ENCODE results near the gene MIOX. TPM values are rescaled to one million over a fixed set of nuclear protein-coding genes. Genes with fewer than 3 reads are reported as not detected.

MIOX gene
- total and polyA plus RNA-seq, 2 experiments from 2014 or later: not detected

DNA sequence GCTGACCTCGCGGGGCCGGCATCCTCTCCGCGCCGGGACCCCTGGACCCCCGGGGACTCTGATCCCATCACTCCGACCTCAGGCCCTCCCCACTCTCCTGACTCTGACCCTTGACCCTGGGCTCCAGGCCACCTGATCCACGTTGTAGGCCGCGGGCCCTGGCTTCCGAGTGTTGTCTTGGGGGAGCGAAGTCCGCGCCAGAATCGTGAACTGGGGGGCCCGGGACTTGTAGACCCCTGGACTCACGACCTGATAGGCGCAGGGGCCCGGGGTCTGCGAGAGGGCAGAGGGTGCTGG lies 43.9 kb downstream of the MIOX start:
- no peak for ATAC-seq
- no peaks in the 10 kb centered on the region for H3K36me3 ChIP-seq (ENCODE audit: insufficient read depth)

More for the DNA sequence above, 43.9 kb downstream of the MIOX start:
- Mint-ChIP-seq H3K4me3 (peak overlapping the region; percentile 65), H3K9me3 (no peaks in the 10 kb centered on the region; the same call in 2 of the 3 replicates), H3K27ac (no peak overlapping the region), H3K27me3 (ENCODE audit: insufficient read depth, low read depth, poor library complexity) (peaks cover 77% of the 10 kb centered on the region), H3K4me1 (peaks cover 10% of the 10 kb centered on the region; the same call in 2 of the 3 replicates), H3K36me3 (ENCODE audit: low read depth) (no peaks in the 10 kb centered on the region)
- Histone ChIP-seq H3K4me2 (peak overlapping the region; percentile 87), H3K9me2 (ENCODE audit: insufficient read depth) (no peaks in the 10 kb centered on the region), H3K27me3 (ENCODE audit: insufficient read depth) (peaks cover 83% of the 10 kb centered on the region), H3K79me2 (replicated peaks; ENCODE audit: insufficient read depth) (no peaks in the 10 kb centered on the region), H3K4me3 (peak overlapping the region; percentile 66), H2AFZ (peak overlapping the region; percentile 78), H3K27ac (ENCODE audit: low read depth) (no peak overlapping the region), H3F3A (replicated peaks; ENCODE audit: low read depth) (no peaks in the 10 kb centered on the region; the same call in none of the 2 replicates), H3K4me1 (ENCODE audit: insufficient read depth) (0 out of 2 replicates have a peak, but pooled peaks cover 4% of the 10 kb centered on the region), H4K20me1 (replicated peaks; ENCODE audit: insufficient read depth) (no peaks in the 10 kb centered on the region; the same call in none of the 2 replicates)
- DNase-seq (ENCODE audit: low spot score): no peak
- TF ChIP-seq STAT1 (IDR thresholded peaks at IDR 0.05; ENCODE audit: unreplicated experiment): no peak
- TF ChIP-seq POLR2AphosphoS5 (IDR thresholded peaks at IDR 0.05; ENCODE audit: low read depth): no peak
- TF ChIP-seq, protein P1, sequence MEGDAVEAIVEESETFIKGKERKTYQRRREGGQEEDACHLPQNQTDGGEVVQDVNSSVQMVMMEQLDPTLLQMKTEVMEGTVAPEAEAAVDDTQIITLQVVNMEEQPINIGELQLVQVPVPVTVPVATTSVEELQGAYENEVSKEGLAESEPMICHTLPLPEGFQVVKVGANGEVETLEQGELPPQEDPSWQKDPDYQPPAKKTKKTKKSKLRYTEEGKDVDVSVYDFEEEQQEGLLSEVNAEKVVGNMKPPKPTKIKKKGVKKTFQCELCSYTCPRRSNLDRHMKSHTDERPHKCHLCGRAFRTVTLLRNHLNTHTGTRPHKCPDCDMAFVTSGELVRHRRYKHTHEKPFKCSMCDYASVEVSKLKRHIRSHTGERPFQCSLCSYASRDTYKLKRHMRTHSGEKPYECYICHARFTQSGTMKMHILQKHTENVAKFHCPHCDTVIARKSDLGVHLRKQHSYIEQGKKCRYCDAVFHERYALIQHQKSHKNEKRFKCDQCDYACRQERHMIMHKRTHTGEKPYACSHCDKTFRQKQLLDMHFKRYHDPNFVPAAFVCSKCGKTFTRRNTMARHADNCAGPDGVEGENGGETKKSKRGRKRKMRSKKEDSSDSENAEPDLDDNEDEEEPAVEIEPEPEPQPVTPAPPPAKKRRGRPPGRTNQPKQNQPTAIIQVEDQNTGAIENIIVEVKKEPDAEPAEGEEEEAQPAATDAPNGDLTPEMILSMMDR (conservative IDR thresholded peaks at IDR 0.05; ENCODE audit: low read depth in 2 of 2): no peak
- TF ChIP-seq ZNF114 (CRISPR knock-in tag; IDR thresholded peaks at IDR 0.05): no peak
- TF ChIP-seq, protein P2, sequence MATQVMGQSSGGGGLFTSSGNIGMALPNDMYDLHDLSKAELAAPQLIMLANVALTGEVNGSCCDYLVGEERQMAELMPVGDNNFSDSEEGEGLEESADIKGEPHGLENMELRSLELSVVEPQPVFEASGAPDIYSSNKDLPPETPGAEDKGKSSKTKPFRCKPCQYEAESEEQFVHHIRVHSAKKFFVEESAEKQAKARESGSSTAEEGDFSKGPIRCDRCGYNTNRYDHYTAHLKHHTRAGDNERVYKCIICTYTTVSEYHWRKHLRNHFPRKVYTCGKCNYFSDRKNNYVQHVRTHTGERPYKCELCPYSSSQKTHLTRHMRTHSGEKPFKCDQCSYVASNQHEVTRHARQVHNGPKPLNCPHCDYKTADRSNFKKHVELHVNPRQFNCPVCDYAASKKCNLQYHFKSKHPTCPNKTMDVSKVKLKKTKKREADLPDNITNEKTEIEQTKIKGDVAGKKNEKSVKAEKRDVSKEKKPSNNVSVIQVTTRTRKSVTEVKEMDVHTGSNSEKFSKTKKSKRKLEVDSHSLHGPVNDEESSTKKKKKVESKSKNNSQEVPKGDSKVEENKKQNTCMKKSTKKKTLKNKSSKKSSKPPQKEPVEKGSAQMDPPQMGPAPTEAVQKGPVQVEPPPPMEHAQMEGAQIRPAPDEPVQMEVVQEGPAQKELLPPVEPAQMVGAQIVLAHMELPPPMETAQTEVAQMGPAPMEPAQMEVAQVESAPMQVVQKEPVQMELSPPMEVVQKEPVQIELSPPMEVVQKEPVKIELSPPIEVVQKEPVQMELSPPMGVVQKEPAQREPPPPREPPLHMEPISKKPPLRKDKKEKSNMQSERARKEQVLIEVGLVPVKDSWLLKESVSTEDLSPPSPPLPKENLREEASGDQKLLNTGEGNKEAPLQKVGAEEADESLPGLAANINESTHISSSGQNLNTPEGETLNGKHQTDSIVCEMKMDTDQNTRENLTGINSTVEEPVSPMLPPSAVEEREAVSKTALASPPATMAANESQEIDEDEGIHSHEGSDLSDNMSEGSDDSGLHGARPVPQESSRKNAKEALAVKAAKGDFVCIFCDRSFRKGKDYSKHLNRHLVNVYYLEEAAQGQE (IDR thresholded peaks at IDR 0.05; ENCODE audit: unreplicated experiment): no peak
- TF ChIP-seq, protein P3, sequence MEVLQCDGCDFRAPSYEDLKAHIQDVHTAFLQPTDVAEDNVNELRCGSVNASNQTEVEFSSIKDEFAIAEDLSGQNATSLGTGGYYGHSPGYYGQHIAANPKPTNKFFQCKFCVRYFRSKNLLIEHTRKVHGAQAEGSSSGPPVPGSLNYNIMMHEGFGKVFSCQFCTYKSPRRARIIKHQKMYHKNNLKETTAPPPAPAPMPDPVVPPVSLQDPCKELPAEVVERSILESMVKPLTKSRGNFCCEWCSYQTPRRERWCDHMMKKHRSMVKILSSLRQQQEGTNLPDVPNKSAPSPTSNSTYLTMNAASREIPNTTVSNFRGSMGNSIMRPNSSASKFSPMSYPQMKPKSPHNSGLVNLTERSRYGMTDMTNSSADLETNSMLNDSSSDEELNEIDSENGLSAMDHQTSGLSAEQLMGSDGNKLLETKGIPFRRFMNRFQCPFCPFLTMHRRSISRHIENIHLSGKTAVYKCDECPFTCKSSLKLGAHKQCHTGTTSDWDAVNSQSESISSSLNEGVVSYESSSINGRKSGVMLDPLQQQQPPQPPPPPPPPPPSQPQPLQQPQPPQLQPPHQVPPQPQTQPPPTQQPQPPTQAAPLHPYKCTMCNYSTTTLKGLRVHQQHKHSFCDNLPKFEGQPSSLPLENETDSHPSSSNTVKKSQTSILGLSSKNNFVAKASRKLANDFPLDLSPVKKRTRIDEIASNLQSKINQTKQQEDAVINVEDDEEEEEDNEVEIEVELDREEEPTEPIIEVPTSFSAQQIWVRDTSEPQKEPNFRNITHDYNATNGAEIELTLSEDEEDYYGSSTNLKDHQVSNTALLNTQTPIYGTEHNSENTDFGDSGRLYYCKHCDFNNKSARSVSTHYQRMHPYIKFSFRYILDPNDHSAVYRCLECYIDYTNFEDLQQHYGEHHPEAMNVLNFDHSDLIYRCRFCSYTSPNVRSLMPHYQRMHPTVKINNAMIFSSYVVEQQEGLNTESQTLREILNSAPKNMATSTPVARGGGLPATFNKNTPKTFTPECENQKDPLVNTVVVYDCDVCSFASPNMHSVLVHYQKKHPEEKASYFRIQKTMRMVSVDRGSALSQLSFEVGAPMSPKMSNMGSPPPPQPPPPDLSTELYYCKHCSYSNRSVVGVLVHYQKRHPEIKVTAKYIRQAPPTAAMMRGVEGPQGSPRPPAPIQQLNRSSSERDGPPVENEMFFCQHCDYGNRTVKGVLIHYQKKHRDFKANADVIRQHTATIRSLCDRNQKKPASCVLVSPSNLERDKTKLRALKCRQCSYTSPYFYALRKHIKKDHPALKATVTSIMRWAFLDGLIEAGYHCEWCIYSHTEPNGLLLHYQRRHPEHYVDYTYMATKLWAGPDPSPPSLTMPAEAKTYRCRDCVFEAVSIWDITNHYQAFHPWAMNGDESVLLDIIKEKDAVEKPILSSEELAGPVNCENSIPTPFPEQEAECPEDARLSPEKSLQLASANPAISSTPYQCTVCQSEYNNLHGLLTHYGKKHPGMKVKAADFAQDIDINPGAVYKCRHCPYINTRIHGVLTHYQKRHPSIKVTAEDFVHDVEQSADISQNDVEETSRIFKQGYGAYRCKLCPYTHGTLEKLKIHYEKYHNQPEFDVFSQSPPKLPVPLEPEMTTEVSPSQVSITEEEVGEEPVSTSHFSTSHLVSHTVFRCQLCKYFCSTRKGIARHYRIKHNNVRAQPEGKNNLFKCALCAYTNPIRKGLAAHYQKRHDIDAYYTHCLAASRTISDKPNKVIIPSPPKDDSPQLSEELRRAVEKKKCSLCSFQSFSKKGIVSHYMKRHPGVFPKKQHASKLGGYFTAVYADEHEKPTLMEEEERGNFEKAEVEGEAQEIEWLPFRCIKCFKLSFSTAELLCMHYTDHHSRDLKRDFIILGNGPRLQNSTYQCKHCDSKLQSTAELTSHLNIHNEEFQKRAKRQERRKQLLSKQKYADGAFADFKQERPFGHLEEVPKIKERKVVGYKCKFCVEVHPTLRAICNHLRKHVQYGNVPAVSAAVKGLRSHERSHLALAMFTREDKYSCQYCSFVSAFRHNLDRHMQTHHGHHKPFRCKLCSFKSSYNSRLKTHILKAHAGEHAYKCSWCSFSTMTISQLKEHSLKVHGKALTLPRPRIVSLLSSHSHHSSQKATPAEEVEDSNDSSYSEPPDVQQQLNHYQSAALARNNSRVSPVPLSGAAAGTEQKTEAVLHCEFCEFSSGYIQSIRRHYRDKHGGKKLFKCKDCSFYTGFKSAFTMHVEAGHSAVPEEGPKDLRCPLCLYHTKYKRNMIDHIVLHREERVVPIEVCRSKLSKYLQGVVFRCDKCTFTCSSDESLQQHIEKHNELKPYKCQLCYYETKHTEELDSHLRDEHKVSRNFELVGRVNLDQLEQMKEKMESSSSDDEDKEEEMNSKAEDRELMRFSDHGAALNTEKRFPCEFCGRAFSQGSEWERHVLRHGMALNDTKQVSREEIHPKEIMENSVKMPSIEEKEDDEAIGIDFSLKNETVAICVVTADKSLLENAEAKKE (CRISPR knock-in tag; IDR thresholded peaks at IDR 0.05): no peak
- TF ChIP-seq NANOG (IDR thresholded peaks at IDR 0.05; ENCODE audit: borderline replicate concordance): no peak
